Activated CD8-positive, alpha-beta memory T cell treated with anti-CD3 and anti-CD28 coated beads, Interleukin-2, amount 50 U/mL, for 4 hours (primary cell): ENCODE data around the gene CSKMT.
A peak's percentile ranks its signal among the peaks of the same experiment; 100 is the strongest.
"Not testable (repeated sequence)": the region's sequence is repeated elsewhere in the genome, so short reads cannot be mapped to it uniquely, and the experiment has no call there.

Experiments
- DNase-seq: peaks from one replicate; pipeline ENCODE4 v3.0.0-alpha.2; 2020

Gene CSKMT

DNA sequence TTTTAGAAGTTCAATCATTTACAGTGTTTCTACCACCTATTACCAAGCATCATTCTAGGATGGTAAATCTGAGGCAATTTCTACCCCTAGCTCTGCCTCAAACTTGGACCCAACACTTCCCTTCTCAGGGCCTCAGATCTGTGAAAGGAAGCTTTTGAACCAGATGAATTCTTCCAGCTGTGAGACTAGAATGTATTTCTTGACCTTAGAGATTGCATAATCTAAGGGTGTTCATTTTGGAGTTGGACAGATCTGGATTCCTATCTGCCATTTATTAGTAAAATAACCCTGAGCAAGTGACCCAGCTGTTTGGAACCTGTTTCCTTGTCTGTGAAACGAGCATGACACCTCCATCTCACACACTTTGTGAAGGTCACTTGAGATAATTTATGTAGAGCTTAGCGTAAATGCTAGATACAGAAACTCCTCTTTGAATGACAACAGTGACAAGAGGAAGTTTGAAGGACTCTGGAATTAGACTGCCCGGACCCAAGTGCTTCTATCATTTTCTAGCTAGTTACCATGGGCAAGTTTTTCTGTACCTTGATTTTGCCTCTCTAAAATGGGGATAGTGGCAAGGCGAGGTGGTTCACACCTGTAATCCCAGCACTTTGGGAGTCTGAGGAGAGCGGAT is 8.2 kb upstream of the CSKMT start:
- no peak for DNase-seq

GRCh38 chr11:62664405-62665074 is 572 bp upstream of the CSKMT start:
- DNase-seq = peak; percentile 53

GRCh38 chr11:62665599-62666258 is 617 bp downstream of the CSKMT start:
- DNase-seq = peak; percentile 81

- DNase-seq = no peak
Measured at GRCh38 chr11:62666259-62666926, 1.3 kb downstream of the CSKMT start.

- no peak for DNase-seq
Measured at GRCh38 chr11:62667460-62667859, 2.3 kb downstream of the CSKMT start.

GRCh38 chr11:62669420-62670161 is 4.5 kb downstream of the CSKMT start:
- no peak for DNase-seq

- DNase-seq = no peak
Measured at GRCh38 chr11:62671236-62671607, 6.1 kb downstream of the CSKMT start.

DNA sequence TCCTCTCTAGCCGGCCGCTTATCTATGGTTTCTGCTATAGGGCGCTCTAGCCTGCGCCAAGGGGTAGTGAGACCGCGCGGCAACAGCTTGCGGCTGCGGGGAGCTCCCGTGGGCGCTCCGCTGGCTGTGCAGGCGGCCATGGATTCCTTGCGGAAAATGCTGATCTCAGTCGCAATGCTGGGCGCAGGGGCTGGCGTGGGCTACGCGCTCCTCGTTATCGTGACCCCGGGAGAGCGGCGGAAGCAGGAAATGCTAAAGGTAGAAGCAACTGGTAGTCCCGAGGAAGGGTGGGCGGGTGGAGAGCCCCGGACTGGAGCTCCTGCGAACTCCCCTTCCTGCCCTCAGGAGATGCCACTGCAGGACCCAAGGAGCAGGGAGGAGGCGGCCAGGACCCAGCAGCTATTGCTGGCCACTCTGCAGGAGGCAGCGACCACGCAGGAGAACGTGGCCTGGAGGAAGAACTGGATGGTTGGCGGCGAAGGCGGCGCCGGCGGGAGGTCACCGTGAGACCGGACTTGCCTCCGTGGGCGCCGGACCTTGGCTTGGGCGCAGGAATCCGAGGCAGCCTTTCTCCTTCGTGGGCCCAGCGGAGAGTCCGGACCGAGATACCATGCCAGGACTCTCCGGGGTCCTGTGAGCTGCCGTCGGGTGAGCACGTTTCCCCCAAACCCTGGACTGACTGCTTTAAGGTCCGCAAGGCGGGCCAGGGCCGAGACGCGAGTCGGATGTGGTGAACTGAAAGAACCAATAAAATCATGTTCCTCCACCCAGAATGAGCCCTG is 6.7 kb downstream of the CSKMT start, which contains the start of the genes LBHD1 and UQCC3:
LBHD1 (minus strand) TSS at position 660 of the 782 bp plus-strand sequence. CDS start 2,236 bp downstream, outside the sequence.
UQCC3 (plus strand) TSS at position 66 of the 782 bp plus-strand sequence; CDS start at position 139, 73 bp downstream.
- peak; percentile 71 for DNase-seq

DNA sequence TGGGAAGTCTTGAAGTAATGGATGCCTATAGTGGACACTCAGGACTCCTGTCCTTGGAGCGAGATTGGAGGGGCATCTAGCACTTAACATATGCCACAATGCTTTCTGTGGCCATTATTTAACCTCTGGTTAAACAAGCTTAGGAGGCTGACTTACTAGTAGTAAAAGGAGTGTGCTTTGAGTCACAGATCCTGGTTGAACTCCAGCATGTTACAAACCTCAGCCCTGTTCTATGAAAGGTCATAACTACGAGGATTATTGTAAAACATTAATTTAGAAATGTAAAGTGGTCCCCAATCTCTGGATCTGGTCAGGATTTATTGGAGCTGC is 8.0 kb downstream of the CSKMT start:
- no peak for DNase-seq

- DNase-seq = not testable (repeated sequence)
Measured at GRCh38 chr11:62675415-62675814, 10.3 kb downstream of the CSKMT start.

GRCh38 chr11:62676698-62677097 is 11.6 kb downstream of the CSKMT start:
- DNase-seq = no peak

GRCh38 chr11:62677156-62677555 is 12.0 kb downstream of the CSKMT start:
- no peak for DNase-seq

DNA sequence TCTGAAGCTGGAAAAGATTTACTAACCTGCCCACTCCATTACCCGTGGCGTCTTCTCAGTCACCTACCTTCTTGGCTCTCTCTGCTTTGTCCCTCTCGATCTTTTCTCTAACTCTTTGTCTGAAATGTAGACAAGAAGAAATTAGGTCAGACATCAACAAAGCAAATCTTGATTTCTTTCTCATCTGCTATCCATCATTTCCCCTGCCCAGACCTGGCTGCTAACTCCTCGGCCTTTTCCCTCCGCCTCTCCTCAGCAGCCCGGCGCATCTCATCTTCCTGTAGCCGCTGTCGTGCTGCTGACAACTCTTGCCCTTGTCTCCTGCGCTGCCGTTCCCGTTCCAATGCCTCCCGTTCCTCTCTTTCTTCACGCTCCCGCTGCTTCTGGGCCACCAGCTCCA is 12.6 kb downstream of the CSKMT start:
- DNase-seq = no peak

DNA sequence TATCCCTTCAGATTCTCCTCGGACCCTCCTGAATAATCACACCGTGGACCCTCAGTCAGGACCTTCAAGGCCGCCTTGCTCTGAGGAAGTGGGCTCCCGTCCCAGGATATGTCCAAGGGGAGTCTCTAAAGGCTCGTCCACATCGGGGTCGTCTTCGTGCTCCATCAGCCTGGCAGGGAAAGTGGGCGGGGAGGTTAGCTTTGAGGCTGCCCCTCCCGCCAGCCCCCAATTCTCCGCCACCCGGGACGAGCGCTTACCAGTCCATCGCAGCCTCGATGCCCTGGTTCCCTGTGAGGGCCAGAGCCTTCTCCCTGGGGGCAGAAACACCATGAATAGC is 13.3 kb downstream of the CSKMT start:
- no peak for DNase-seq

GRCh38 chr11:62678770-62679696 is 13.9 kb downstream of the CSKMT start, which contains the start of gene UBXN1:
Gene UBXN1, minus strand, starts transcription at chr11:62679073. Its CDS starts 150 bp downstream, at chr11:62678923.
- peak; percentile 82 for DNase-seq

DNA sequence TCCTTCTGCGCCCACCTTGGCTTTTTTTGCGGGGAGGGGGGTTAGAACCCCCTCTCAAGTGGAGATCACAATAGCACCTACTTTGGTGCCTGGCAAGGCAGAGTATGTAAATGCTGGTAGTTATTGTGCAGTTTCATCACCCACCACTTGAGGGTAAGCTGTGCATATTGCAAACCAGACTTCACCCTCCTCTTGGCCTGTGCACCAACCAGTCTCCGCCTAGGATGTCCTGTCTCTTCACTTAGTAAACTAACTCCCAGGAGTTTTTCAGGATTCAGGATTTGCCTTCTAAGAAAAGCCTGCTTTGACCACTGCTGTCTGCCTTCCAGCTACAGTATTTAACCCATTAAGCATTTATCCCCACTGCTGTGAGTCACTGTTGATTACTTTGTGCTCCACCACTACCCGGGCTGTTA is 15.7 kb downstream of the CSKMT start:
- no peak for DNase-seq

DNA sequence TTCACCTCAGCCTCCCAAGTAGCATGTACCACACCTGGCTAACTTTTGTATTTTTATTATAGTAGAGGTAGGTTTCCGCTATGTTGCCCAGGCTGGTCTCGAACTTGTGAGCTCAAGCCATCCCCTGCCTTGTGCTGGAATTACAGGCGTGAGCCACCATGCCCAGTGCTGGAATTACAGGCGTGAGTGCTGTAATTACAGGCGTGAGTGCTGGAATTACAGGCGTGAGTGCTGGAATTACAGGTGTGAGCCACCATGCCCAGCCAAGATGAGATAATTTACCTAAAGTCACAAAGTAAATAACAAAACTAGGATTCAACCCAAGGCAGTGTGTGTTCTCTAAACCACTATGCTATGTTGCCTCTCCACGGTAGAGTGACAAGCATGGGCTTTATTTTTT is 17.4 kb downstream of the CSKMT start:
- no peak for DNase-seq

DNA sequence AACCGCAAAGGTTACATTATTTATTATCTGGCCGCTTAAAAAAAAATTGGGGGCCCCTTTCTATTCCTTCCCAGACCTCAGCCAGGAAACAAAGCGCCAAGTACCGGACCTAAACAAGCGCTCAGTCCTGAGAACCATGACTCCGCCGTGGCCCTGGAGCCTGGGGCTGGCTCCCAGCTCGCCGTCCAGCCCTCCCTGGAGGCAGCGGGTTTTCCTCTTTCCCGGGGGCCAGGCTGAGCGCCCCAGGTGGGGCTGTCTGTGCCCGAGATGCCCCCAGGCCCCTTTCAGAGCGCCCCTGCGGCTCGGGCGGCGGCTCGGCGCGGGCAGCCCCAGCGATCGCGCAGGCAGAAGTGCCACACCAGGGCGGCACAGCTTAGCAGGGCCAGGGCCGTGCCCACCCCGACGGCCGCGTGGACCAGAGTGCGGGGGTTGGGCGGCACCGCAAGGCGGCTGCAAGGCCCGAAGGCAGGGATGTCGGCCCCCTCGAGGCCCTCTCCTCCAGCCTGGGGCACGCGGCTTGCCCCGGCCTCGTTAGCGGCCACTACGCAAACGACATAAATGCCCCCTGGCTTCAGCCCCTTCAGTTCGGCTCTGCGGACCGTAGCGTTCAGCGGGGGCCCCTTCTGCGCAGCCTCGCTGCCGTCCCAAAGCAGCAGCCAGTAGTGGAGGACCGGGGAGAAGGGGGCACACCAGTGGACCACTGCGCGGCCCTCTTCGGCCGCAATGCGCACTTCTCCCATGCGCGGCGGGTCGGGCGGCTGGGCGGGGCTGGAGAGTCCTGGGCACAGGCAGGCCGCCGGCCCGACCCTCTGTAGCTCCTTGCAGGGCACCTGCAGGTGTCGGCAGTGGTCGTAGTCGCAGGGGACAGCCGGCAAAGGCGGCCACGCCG is 22.6 kb downstream of the CSKMT start:
- DNase-seq = no peak

- DNase-seq = no peak
Measured at GRCh38 chr11:62688491-62688890, 23.4 kb downstream of the CSKMT start.
